GM12875 (cell line): ENCODE data around the gene PBX3.

Experiments
- H3K4me3 ChIP-seq: one replicate; pipeline ENCODE4 v1.5.1; 2011; ENCODE audit warnings: low read depth, low read length, control low read depth
- CTCF ChIP-seq: IDR thresholded peaks from 2 replicates; pipeline ENCODE4 v1.5.1; 2011; ENCODE audit warnings: low read depth, mild to moderate bottlenecking, control low read depth, inconsistent platforms, low read length, moderate library complexity, borderline replicate concordance; ENCODE audit not compliant: insufficient read depth

The PBX3 gene

GRCh38 chr9:125897481-125897880 lies 150.3 kb downstream of the PBX3 start:
- TF ChIP-seq CTCF: no peak
- no peak overlapping the region for H3K4me3 ChIP-seq

- TF ChIP-seq CTCF: no peak
- H3K4me3 ChIP-seq: no peak overlapping the region
These were observed 155.0 kb downstream of the PBX3 start for GRCh38 chr9:125902214-125902613.

- no peak for TF ChIP-seq CTCF
These were observed 155.8 kb downstream of the PBX3 start for GRCh38 chr9:125902831-125903512.

GRCh38 chr9:125904155-125904851 lies 157.1 kb downstream of the PBX3 start:
- H3K4me3 ChIP-seq: no peak overlapping the region
- TF ChIP-seq CTCF: no peak

More at GRCh38 chr9:125902831-125903512, 155.8 kb downstream of the PBX3 start:
- H3K4me3 ChIP-seq: no peak overlapping the region

- TF ChIP-seq CTCF: no peak
- H3K4me3 ChIP-seq: no peak overlapping the region
These were observed 159.0 kb downstream of the PBX3 start for GRCh38 chr9:125906144-125906543.

- TF ChIP-seq CTCF: no peak
- H3K4me3 ChIP-seq: no peak overlapping the region
These were observed 159.7 kb downstream of the PBX3 start for GRCh38 chr9:125906893-125907292.

- no peak overlapping the region for H3K4me3 ChIP-seq
- TF ChIP-seq CTCF: no peak
These were observed 161.0 kb downstream of the PBX3 start for GRCh38 chr9:125908136-125908535.
